ENCODE results near the gene TASOR2. TPM values are rescaled to one million over a fixed set of nuclear protein-coding genes. Genes with fewer than 3 reads are reported as not detected.

The TASOR2 gene
- total RNA-seq, 1 donor from 2014 or later: 66.7 TPM

Other genes starting within 250 kb of the TASOR2 start
- gene CALML5, start 185.3 kb upstream of the TASOR2 start, total RNA-seq: not detected in 2 replicates
- gene CALML3, start 159.9 kb upstream of the TASOR2 start, total RNA-seq: not detected in 2 replicates
- gene ASB13, start 18.2 kb upstream of the TASOR2 start, total RNA-seq: 12.4 and 13.8 TPM in 2 replicates
- 344 and 359 TPM in 2 replicates for gene GDI2, start 128.6 kb downstream of the TASOR2 start, total RNA-seq
- 5.9 and 13.9 TPM in 2 replicates for gene ANKRD16, start 205.1 kb downstream of the TASOR2 start, total RNA-seq
- gene FBH1, start 205.4 kb downstream of the TASOR2 start, total RNA-seq: 73.8 and 84.5 TPM in 2 replicates

Measured in glomerular endothelial cell (primary cell).